GM12878 (cell line): Measurements from ENCODE around the gene RAB11A. TPM values are rescaled to one million over a fixed set of nuclear protein-coding genes. Genes with fewer than 3 reads are reported as not detected.

ENCODE experiments used
- FOXM1 ChIP-seq: IDR thresholded peaks from 2 replicates; pipeline ENCODE4 v1.6.1; 2012; ENCODE audit warnings: low read depth, mild to moderate bottlenecking, inconsistent platforms, low read length, moderate library complexity
- MTA3 ChIP-seq: IDR thresholded peaks from 2 replicates; pipeline ENCODE4 v1.6.1; 2012; ENCODE audit warnings: low read length, inconsistent platforms, borderline replicate concordance
- polyA plus RNA-seq, 11 experiments: library from polyadenylated mRNA; depleted of rRNA in 4 of 11; unstranded in 6 of 11; stranded (reverse) in 5 of 11; fragments of >200 nt; fragmentation: Nextera tagmentation in 4 of 11; fragmentation: Illumina TruSeq in 1 of 11; extraction: Ambion mirVana in 4 of 11; extraction: Trizol in 1 of 11; gene quantifications; 1 replicate in 1 of 11; 2 replicates in 10 of 11; pipeline versions ENCODE4 v1.2.1 to v1.2.3, GENCODE V29; 2011 to 2016; ENCODE audit warnings: inconsistent platforms in 2 of 11, missing spikeins in 2 of 11, low read depth in 1 of 11
- small RNA-seq: library from RNA; depleted of rRNA; stranded (forward); fragments of <200 nt; gene quantifications from one replicate; pipeline ENCODE3, GENCODE V24; 2014
- total RNA-seq, 4 experiments: library from RNA; depleted of rRNA in 3 of 4; stranded (reverse); fragments of >200 nt in 3 of 4; fragmentation: Illumina TruSeq in 1 of 4; extraction: Trizol in 1 of 4; gene quantifications; 2 replicates each; pipeline versions ENCODE4 v1.2.1 to v1.2.3, GENCODE V29; 2013 to 2021
- TF ChIP-seq, protein P1 (sequence below): IDR thresholded peaks from 2 replicates; pipeline ENCODE4 v1.6.1; 2011; ENCODE audit warnings: borderline replicate concordance, low read depth, mild to moderate bottlenecking, moderate library complexity, low read length; ENCODE audit not compliant: insufficient read depth, poor library complexity, severe bottlenecking
- TF ChIP-seq, protein P2 (sequence below): IDR thresholded peaks from 2 replicates; pipeline ENCODE4 v1.6.1; 2012; ENCODE audit warnings: low read depth, low read length, improper control_type of control experiment

Gene RAB11A
- total and polyA plus RNA-seq, 10 of the 15 experiments (the other 5 are each of a cell fraction or from before 2014, with no cell fraction given) = 128 to 387 (median 224) TPM

DNA sequence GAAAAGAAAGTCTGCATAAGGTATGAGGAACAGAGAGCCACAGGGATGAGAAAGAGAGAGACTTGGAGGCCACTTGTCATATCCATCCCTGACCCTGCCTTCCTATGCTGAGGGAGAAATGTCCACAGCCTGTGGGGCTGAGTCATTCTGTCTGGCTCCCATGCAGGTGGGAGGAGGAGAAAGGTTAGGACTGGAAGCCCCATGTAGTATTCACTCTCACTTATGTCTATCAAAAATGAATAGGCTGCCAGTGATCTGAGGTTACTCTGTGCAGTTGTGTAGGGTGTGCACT lies 71.3 kb downstream of the RAB11A start (continued):
- TF ChIP-seq, protein P1, sequence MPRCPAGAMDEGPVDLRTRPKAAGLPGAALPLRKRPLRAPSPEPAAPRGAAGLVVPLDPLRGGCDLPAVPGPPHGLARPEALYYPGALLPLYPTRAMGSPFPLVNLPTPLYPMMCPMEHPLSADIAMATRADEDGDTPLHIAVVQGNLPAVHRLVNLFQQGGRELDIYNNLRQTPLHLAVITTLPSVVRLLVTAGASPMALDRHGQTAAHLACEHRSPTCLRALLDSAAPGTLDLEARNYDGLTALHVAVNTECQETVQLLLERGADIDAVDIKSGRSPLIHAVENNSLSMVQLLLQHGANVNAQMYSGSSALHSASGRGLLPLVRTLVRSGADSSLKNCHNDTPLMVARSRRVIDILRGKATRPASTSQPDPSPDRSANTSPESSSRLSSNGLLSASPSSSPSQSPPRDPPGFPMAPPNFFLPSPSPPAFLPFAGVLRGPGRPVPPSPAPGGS = no peak
- TF ChIP-seq FOXM1 (no peak), MTA3 (no peak)
- TF ChIP-seq, protein P2, sequence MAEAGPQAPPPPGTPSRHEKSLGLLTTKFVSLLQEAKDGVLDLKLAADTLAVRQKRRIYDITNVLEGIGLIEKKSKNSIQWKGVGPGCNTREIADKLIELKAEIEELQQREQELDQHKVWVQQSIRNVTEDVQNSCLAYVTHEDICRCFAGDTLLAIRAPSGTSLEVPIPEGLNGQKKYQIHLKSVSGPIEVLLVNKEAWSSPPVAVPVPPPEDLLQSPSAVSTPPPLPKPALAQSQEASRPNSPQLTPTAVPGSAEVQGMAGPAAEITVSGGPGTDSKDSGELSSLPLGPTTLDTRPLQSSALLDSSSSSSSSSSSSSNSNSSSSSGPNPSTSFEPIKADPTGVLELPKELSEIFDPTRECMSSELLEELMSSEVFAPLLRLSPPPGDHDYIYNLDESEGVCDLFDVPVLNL = no peak

Small RNA genes lying within 50 kb of the gene (small RNA-seq; reads per million reads assigned to genes)
- gene RF00026 = not detected

Other genes with a start within 250 kb of the RAB11A start
- gene SLC24A1, start 247.6 kb upstream of the RAB11A start, total RNA-seq (2014; rRNA removed) = 2.9 and 3.3 TPM in 2 replicates
- 2.8 and 3.3 TPM in 2 replicates for gene SLC24A1, start 247.6 kb upstream of the RAB11A start, total RNA-seq (2014; rRNA removed; fragmentation: Illumina TruSeq; extraction: Trizol)
- 4.5 and 5.8 TPM in 2 replicates for gene SLC24A1, start 247.6 kb upstream of the RAB11A start, total RNA-seq (2021)
- 3.9 and 4.4 TPM in 2 replicates for gene SLC24A1, start 247.6 kb upstream of the RAB11A start, polyA plus RNA-seq (2011; rRNA removed)
- 4.3 and 4.9 TPM in 2 replicates for gene SLC24A1, start 247.6 kb upstream of the RAB11A start, polyA plus RNA-seq (2014; fragmentation: Illumina TruSeq; extraction: Trizol)
- gene SLC24A1, start 247.6 kb upstream of the RAB11A start, polyA plus RNA-seq (2014; fragmentation: Nextera tagmentation; extraction: Ambion mirVana) = 1 to 10 TPM; 1.4 to 2.3 TPM
- gene SLC24A1, start 247.6 kb upstream of the RAB11A start, polyA plus RNA-seq (2014; rRNA removed) = 2.8 and 4.7 TPM in 2 replicates
- gene SLC24A1, start 247.6 kb upstream of the RAB11A start, polyA plus RNA-seq (2016; fragmentation: Nextera tagmentation; extraction: Ambion mirVana) = 1 to 10 TPM; 1.7 to 3.2 TPM
- 54.4 and 60.5 TPM in 2 replicates for gene DENND4A, start 77.2 kb upstream of the RAB11A start, total RNA-seq (2014; rRNA removed)
- gene DENND4A, start 77.2 kb upstream of the RAB11A start, total RNA-seq (2014; rRNA removed; fragmentation: Illumina TruSeq; extraction: Trizol) = 81.8 and 87.2 TPM in 2 replicates
- 46.7 and 50.1 TPM in 2 replicates for gene DENND4A, start 77.2 kb upstream of the RAB11A start, total RNA-seq (2021)
- gene DENND4A, start 77.2 kb upstream of the RAB11A start, polyA plus RNA-seq (2011; rRNA removed) = 65.3 and 97.9 TPM in 2 replicates
- gene DENND4A, start 77.2 kb upstream of the RAB11A start, polyA plus RNA-seq (2014; fragmentation: Illumina TruSeq; extraction: Trizol) = 39.3 and 49.0 TPM in 2 replicates
- 10 to 100 TPM; 14.2 to 15.4 TPM for gene DENND4A, start 77.2 kb upstream of the RAB11A start, polyA plus RNA-seq (2014; fragmentation: Nextera tagmentation; extraction: Ambion mirVana)
- 28.5 and 28.8 TPM in 2 replicates for gene DENND4A, start 77.2 kb upstream of the RAB11A start, polyA plus RNA-seq (2014; rRNA removed)
- gene DENND4A, start 77.2 kb upstream of the RAB11A start, polyA plus RNA-seq (2016; fragmentation: Nextera tagmentation; extraction: Ambion mirVana) = 10 to 100 TPM; 21.6 to 26.8 TPM